Transverse colon (tissue), 4 donors: ENCODE measurements around the gene MAGI2. TPM values are rescaled to one million over a fixed set of nuclear protein-coding genes. Genes with fewer than 3 reads are reported as not detected.

Experiments used
- DNase-seq: peaks from one replicate; pipeline ENCODE4 v3.0.0-alpha.2; 2019
- H3K27ac ChIP-seq, 4 donors: fragments of 200-600 bp; sonication (generic); 2 replicates each; pipeline ENCODE4 v1.5.1; 2016 to 2018; ENCODE audit warnings: inconsistent platforms in 4 of 4
- H3K27me3 ChIP-seq: fragments of 200-600 bp; sonication (generic); 2 replicates; pipeline ENCODE4 v1.5.1; 2017; ENCODE audit warnings: inconsistent platforms
- H3K36me3 ChIP-seq, 4 donors: fragments of 200-600 bp; sonication (generic); 2 replicates each; pipeline ENCODE4 v1.5.1; 2017 to 2019; ENCODE audit warnings: inconsistent platforms in 4 of 4
- H3K4me1 ChIP-seq, 4 donors: fragments of 200-600 bp; sonication (generic); 2 replicates each; pipeline ENCODE4 v1.5.1; 2017 to 2020; ENCODE audit warnings: inconsistent platforms in 4 of 4
- H3K4me3 ChIP-seq, 4 donors: fragments of 200-600 bp; sonication (generic); 1 replicate in 1 of 4; 2 replicates in 3 of 4; pipeline versions ENCODE4 v1.5.1 to v1.6.1; 2017 to 2019; ENCODE audit warnings: inconsistent platforms in 4 of 4
- H3K9me3 ChIP-seq, 2 donors: fragments of 200-600 bp; sonication (generic); 2 replicates each; pipeline ENCODE4 v1.5.1; 2017 to 2019; ENCODE audit warnings: inconsistent platforms in 2 of 2
- CTCF ChIP-seq, 5 experiments: fragments of 200-600 bp in 3 of 5; fragments of 450-650 bp in 2 of 5; sonication (generic) in 3 of 5; IDR thresholded peaks; 1 replicate in 2 of 5; 2 replicates in 3 of 5; pipeline ENCODE4 v1.5.1; 2016 to 2017; ENCODE audit warnings: antibody characterized with exemption in 5 of 5, inconsistent platforms in 3 of 5, mild to moderate bottlenecking in 2 of 5, moderate library complexity in 1 of 5
- EP300 ChIP-seq: sonication (generic); formaldehyde crosslinking; IDR thresholded peaks from one replicate; pipeline ENCODE4 v1.6.1; 2017; ENCODE audit warnings: antibody characterized with exemption, low read depth
- POLR2A ChIP-seq: fragments of 450-650 bp; IDR thresholded peaks from one replicate; pipeline ENCODE4 v1.6.1; 2016; ENCODE audit warnings: antibody characterized with exemption, mild to moderate bottlenecking, moderate library complexity
- POLR2AphosphoS5 ChIP-seq, 3 donors: sonication (generic); formaldehyde crosslinking; IDR thresholded peaks; one replicate each; pipeline ENCODE4 v1.6.1; 2016; ENCODE audit warnings: antibody characterized with exemption in 3 of 3
- WGBS, 2 donors: methylation state at CpG; one replicate each; pipeline ENCODE4 v1.1.5; 2018; ENCODE audit warnings: low coverage in 1 of 2; 5-methylcytosine and 5-hydroxymethylcytosine counted together
- in situ Hi-C, 4 donors: fragments of 200-750 bp; cut with MboI; loops; one replicate each; pipeline versions ENCODE4 v1.15.0 to v1.15.1; 2017; ENCODE audit warnings: low sequenced_read_pairs in 3 of 4, low pct_ligation_motif_present in 1 of 4, low pct_unique_long_range_greater_than_20kb in 1 of 4
- intact Hi-C: fragments of 100-400 bp; cut with DNase I; formaldehyde crosslinking; loops from one replicate; pipeline ENCODE4 v1.15.1; 2023; ENCODE audit warnings: low total_unique reads
- total RNA-seq, 4 donors: library from RNA; depleted of rRNA; stranded (reverse); fragments of >200 nt; gene quantifications; one replicate each; pipeline ENCODE4 v1.1.0, GENCODE V29; 2016

Gene MAGI2
- total RNA-seq, 4 donors from 2014 or later, result 1.6 to 9.7 (median 4.1) TPM

GRCh38 chr7:79495544-79496272 is 42.2 kb upstream of the MAGI2 start:
- Histone ChIP-seq H3K27ac (no peak overlapping the region), H3K4me3 (no peak overlapping the region), H3K36me3 (no peaks in the 10 kb centered on the region), H3K4me1 (no peaks in the 10 kb centered on the region), H3K9me3 (no peaks in the 10 kb centered on the region), H3K27me3 (no peaks in the 10 kb centered on the region)
- no peak for DNase-seq
- intact Hi-C loops, result no loop called here
- no peak for TF ChIP-seq POLR2A
- no peak for TF ChIP-seq EP300
- TF ChIP-seq POLR2AphosphoS5 (IDR thresholded peaks at IDR 0.05), result no peak
- TF ChIP-seq CTCF (IDR thresholded peaks at IDR 0.05), result no peak
- 73 to 81% methylated on average over 6 of the region's 6 CpGs for WGBS, 2 donors
- in situ Hi-C loops, result no loop called here

- Histone ChIP-seq H3K9me3 (no peaks in the 10 kb centered on the region), H3K36me3 (no peaks in the 10 kb centered on the region), H3K27ac (no peak overlapping the region), H3K4me1 (no peaks in the 10 kb centered on the region), H3K4me3 (no peak overlapping the region), H3K27me3 (no peaks in the 10 kb centered on the region)
- no peak for DNase-seq
- intact Hi-C loops, result no loop called here
- TF ChIP-seq POLR2A (no peak), EP300 (no peak), CTCF (IDR thresholded peaks at IDR 0.05) (no peak), POLR2AphosphoS5 (IDR thresholded peaks at IDR 0.05) (no peak)
- WGBS, 2 donors, result 76% methylated on average over 2 of the region's 2 CpGs
- in situ Hi-C loops, result no loop called here
Measured at GRCh38 chr7:79494046-79494445, 40.6 kb upstream of the MAGI2 start.

GRCh38 chr7:79489371-79489770 is 35.9 kb upstream of the MAGI2 start:
- Histone ChIP-seq H3K4me1 (no peaks in the 10 kb centered on the region), H3K27me3 (no peaks in the 10 kb centered on the region), H3K36me3 (no peaks in the 10 kb centered on the region), H3K27ac (no peak overlapping the region), H3K9me3 (no peaks in the 10 kb centered on the region), H3K4me3 (no peak overlapping the region)
- in situ Hi-C loops (no loop called here), intact Hi-C loops (no loop called here)
- TF ChIP-seq CTCF (IDR thresholded peaks at IDR 0.05) (no peak), EP300 (no peak), POLR2AphosphoS5 (IDR thresholded peaks at IDR 0.05) (no peak), POLR2A (no peak)
- no peak for DNase-seq

- Histone ChIP-seq H3K4me3 (no peak overlapping the region), H3K27me3 (no peaks in the 10 kb centered on the region), H3K9me3 (no peaks in the 10 kb centered on the region), H3K36me3 (no peaks in the 10 kb centered on the region), H3K4me1 (no peaks in the 10 kb centered on the region), H3K27ac (no peak overlapping the region)
- 83 to 90% methylated on average over 3 of the region's 3 CpGs for WGBS, 2 donors
- TF ChIP-seq CTCF (IDR thresholded peaks at IDR 0.05), result no peak
- no peak for TF ChIP-seq EP300
- no peak for TF ChIP-seq POLR2A
- TF ChIP-seq POLR2AphosphoS5 (IDR thresholded peaks at IDR 0.05), result no peak
- intact Hi-C loops (no loop called here), in situ Hi-C loops (no loop called here)
- no peak for DNase-seq
Measured at GRCh38 chr7:79478386-79478785, 24.9 kb upstream of the MAGI2 start.
